GM12864 (cell line): ENCODE measurements around the gene CASZ1.

Experiments
- DNase-seq: peaks from one replicate; pipeline ENCODE4 v3.0.0-alpha.2; 2011; ENCODE audit warnings: low read depth
- H3K4me3 ChIP-seq: 2 replicates; pipeline ENCODE4 v1.5.1; 2011; ENCODE audit warnings: mild to moderate bottlenecking, low read depth, low read length, control low read depth
- CTCF ChIP-seq: IDR thresholded peaks from 2 replicates; pipeline ENCODE4 v1.5.1; 2011; ENCODE audit warnings: low read depth, mild to moderate bottlenecking, moderate library complexity, low read length, control low read depth, inconsistent platforms; ENCODE audit errors: missing control alignments

Gene CASZ1

GRCh38 chr1:10629816-10630571 is 166.5 kb downstream of the CASZ1 start:
- no peak for TF ChIP-seq CTCF
- no peak for DNase-seq
- no peak overlapping the region for H3K4me3 ChIP-seq

GRCh38 chr1:10629091-10629815 is 167.2 kb downstream of the CASZ1 start:
- TF ChIP-seq CTCF = no peak
- no peak for DNase-seq
- no peak overlapping the region for H3K4me3 ChIP-seq

GRCh38 chr1:10628685-10629084 is 167.8 kb downstream of the CASZ1 start:
- no peak for TF ChIP-seq CTCF
- no peak for DNase-seq

GRCh38 chr1:10626791-10627410 is 169.5 kb downstream of the CASZ1 start:
- DNase-seq = no peak
- TF ChIP-seq CTCF = no peak
- no peak overlapping the region for H3K4me3 ChIP-seq

More at GRCh38 chr1:10628685-10629084, 167.8 kb downstream of the CASZ1 start:
- no peak overlapping the region for H3K4me3 ChIP-seq

GRCh38 chr1:10626131-10626731 is 170.2 kb downstream of the CASZ1 start:
- DNase-seq = no peak
- no peak overlapping the region for H3K4me3 ChIP-seq
- TF ChIP-seq CTCF = no peak

- no peak for TF ChIP-seq CTCF
- no peak for DNase-seq
- no peak overlapping the region for H3K4me3 ChIP-seq
Observed at GRCh38 chr1:10625554-10625953, 170.9 kb downstream of the CASZ1 start.
